Measurements from ENCODE around the gene TRAM2.

- TF ChIP-seq PPARA (CRISPR knock-in tag; IDR thresholded peaks at IDR 0.05; ENCODE audit: borderline replicate concordance) (no peak), PATZ1 (CRISPR knock-in tag; IDR thresholded peaks at IDR 0.05; ENCODE audit: borderline replicate concordance) (no peak), OSR1 (CRISPR knock-in tag; IDR thresholded peaks at IDR 0.05) (no peak), ZNF70 (CRISPR knock-in tag; IDR thresholded peaks at IDR 0.05) (no peak), ARNTL (CRISPR knock-in tag; IDR thresholded peaks at IDR 0.05; ENCODE audit: borderline replicate concordance, low read depth) (no peak), BACH2 (CRISPR knock-in tag; IDR thresholded peaks at IDR 0.05; ENCODE audit: borderline replicate concordance) (no peak), ZNF565 (CRISPR knock-in tag; conservative IDR thresholded peaks at IDR 0.05; ENCODE audit: low read depth) (no peak), ZC3H10 (CRISPR knock-in tag; IDR thresholded peaks at IDR 0.05) (no peak), RARB (CRISPR knock-in tag; IDR thresholded peaks at IDR 0.05) (no peak), GLIS3 (CRISPR knock-in tag; IDR thresholded peaks at IDR 0.05) (no peak)
Observed at GRCh38 chr6:52573295-52573694, 3.6 kb downstream of the TRAM2 start.

Measured in SK-N-SH treated with all-trans-retinoic acid at 6 μM for 48 hours (cell line).